Stimulated activated CD4-positive, alpha-beta T cell treated with anti-CD3 and anti-CD28 coated beads, Interleukin-15, amount 100 ng/mL, for 24 hours (primary cell): ENCODE data around the gene IFI27L1.
A peak's percentile ranks its signal among the peaks of the same experiment; 100 is the strongest.

Experiments
- DNase-seq: peaks from one replicate; pipeline ENCODE4 v3.0.0-alpha.2; 2020

IFI27L1 gene, protein sequence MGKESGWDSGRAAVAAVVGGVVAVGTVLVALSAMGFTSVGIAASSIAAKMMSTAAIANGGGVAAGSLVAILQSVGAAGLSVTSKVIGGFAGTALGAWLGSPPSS

GRCh38 chr14:94080621-94081385 lies at the start of gene IFI27L1, which contains the start of gene DDX24:
Gene IFI27L1, plus strand, starts transcription at chr14:94081310. Its CDS starts 15,628 bp downstream, at chr14:94096938.
Gene DDX24, minus strand, starts transcription at chr14:94081202. Its CDS starts 1,460 bp downstream, at chr14:94079742.
- DNase-seq = peak; percentile 98

DNA sequence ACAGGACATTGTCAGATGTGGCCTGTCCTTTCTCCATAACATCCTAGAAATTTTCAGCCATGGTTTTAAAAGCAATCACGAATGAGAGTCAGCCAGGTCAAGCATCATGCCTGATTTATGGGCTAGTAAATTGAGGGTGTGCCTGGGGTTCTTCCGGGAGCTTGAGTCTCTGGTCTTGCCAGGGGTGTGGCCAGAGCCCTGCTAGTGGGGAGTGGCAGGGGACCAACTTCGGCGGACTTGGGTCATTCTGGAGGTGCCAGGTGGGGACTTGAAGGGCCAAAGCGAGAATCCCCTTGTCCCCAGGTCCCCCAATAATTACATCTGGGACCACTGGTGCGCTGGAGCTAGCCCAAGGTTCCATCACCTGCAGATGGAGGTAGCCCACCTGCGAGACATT lies 49.2 kb upstream of the IFI27L1 start:
- DNase-seq = no peak

- no peak for DNase-seq
Observed at GRCh38 chr14:94034886-94035285, 46.2 kb upstream of the IFI27L1 start.

GRCh38 chr14:94036313-94037167 lies 44.6 kb upstream of the IFI27L1 start:
- peak; percentile 84 for DNase-seq

GRCh38 chr14:94037954-94038353 lies 43.2 kb upstream of the IFI27L1 start:
- DNase-seq = no peak

DNA sequence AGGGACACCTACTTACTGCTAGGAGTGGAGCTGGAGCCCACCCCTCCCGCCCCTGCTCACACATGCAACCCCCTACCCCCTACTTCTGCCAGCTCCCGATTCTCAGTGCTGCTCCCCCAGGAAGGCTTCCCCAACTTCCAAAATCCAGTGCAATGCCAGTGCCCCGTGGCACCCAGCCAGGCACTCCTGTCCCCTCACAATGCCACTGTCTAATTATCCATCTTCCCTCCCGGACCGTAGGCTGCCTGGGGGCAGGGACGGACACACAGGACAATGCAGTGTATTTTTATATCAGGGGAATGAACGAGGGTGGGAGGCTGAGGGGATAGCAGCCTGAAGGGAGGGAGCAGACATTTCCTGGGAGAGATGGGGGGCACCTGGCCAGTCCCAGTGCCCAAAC lies 42.6 kb upstream of the IFI27L1 start:
- DNase-seq = no peak

DNA sequence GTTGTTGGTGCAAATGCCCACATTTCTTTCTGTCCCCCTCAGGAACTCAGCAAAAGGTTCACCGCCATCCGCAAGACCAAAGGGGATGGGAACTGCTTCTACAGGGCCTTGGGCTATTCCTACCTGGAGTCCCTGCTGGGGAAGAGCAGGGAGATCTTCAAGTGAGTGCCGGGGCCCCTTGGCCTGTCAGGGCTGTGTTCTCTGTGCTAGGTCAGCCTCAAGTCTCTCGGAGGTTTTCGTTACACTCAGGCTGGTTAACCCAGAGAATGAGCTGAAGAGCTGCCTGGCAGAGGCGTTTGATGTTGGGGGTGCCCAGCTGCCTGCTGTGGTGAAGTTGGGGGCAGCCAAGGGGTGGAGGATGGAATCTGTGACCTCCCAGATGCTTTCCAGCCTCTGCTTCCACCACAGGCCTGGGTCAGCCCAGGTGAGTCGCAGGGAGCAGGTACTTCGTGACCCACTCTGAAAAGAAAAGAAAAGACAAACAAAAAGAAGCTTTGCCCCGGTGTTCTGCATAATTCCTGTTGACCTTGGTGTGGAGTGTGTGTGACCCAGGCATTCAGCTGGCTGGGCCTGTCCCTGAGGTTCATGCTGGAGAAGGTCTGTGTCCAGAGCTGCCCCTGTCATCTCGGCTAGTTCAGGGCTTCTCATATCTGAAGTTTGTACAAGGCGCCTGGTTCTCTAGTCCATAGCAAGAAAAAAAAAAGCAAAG lies 42.0 kb upstream of the IFI27L1 start:
- no peak for DNase-seq

DNA sequence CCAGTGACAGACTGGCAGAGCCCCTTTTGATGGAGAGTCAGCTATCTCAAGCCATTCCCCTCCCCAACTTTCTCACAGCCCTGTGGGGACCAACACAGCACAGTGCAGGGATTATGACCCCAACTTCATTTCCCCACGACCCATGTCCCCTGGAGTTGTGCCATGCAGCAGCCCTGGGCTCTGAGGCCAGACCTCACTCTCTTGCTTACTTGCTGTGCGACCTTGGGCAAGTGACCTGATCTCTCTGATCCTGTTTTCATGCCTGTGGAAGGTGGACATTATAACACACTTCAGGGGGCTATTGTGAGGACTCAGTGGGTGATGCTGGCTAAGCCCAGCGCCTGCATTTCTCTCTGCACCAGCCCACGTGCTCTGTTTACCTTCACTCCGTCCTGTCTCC lies 40.9 kb upstream of the IFI27L1 start:
- no peak for DNase-seq

- no peak for DNase-seq
Observed at GRCh38 chr14:94040796-94041195, 40.3 kb upstream of the IFI27L1 start.

DNA sequence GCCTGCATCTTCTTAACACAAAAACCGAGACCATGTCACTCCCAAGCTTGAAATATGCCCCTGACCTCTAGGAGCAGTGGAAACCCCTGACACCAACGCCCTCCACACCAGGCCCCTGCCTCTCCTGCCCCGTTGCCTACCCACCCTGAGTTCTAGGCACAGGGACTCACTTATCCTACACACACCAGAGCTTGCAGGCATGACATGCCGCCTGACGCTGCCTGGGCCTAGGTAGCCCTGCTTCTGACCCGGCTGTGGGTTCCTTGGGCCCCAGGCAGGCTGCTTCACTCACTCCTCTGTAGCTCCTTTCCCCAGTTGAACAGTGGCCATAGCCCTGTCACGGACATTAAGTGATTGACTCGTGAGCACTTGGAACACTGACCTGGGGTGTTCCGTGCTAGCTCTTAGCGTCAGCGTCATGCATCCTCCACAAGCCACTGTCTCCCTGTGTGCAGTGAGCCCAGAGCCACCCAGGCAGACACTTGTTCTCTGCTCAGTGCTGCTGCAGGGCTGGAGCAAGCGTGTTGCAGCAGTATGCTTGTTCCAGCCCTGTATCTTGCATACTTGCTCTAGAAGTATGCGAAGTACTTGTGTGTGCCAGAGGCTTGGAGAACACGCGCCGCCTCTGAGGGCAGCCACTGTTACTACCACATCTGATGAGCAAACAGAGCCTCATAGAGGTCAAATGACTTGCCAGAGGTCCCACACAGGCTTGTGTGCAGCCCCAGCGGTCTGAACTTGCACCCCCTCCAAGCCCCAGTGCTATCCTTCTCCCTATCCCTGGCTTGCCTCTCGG lies 39.4 kb upstream of the IFI27L1 start:
- DNase-seq = no peak

GRCh38 chr14:94042433-94043091 lies 38.5 kb upstream of the IFI27L1 start:
- no peak for DNase-seq

GRCh38 chr14:94043111-94043755 lies 37.9 kb upstream of the IFI27L1 start:
- no peak for DNase-seq

DNA sequence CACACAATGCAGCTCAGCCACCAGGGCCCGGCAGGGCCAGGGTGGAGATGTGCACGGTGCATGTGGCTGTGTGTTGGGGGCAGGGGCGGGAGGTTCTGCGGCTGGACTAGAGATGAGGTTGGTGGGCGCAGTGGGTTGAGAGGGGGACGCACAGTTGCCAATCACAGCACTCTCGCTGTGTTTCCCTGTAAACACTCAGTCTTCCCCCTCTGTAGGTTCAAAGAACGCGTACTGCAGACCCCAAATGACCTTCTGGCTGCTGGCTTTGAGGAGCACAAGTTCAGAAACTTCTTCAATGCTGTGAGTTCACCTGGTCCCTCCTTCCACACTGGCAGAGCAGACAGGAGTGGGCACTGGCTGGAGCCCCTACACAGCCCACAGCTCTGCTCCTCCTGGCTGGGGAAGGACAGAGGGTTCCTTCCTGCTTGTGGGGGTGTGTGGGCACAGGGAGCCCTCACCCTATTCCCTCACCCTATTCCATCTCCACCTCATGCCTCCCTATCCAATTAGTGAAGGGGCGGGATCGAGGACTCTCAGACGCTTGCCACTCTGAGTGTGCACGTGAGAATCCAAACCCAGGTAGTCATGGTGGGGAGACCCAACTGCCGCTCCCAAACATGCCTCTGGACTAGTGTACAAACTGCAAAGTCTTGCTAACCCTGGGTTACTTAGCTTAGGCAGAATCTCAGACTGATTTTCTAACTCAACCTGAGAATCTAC lies 37.2 kb upstream of the IFI27L1 start:
- DNase-seq = no peak

DNA sequence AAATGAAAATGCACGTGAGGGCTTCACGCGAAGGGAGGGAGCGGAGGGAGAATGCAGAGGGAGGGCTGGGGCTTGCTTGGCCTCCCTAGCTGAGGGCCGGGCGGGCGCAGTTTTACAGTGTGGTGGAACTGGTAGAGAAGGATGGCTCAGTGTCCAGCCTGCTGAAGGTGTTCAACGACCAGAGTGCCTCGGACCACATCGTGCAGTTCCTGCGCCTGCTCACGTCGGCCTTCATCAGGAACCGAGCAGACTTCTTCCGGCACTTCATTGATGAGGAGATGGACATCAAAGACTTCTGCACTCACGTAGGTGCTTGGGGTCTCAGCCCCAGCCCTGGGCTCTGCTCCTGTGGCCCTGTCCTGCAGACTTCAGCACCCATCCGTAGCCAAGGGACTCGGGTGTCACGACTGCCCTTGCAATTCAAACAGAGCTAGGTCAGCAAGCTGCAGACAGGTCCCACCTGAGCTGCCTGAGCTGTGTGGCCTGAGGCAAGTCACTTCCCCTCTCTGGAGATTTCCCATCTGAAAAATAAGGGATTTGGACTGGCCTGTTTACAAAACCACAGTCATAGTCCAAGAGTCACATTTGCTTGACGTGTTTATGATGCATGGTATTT lies 36.5 kb upstream of the IFI27L1 start:
- DNase-seq = no peak

- no peak for DNase-seq
Observed at GRCh38 chr14:94045101-94045500, 36.0 kb upstream of the IFI27L1 start.

DNA sequence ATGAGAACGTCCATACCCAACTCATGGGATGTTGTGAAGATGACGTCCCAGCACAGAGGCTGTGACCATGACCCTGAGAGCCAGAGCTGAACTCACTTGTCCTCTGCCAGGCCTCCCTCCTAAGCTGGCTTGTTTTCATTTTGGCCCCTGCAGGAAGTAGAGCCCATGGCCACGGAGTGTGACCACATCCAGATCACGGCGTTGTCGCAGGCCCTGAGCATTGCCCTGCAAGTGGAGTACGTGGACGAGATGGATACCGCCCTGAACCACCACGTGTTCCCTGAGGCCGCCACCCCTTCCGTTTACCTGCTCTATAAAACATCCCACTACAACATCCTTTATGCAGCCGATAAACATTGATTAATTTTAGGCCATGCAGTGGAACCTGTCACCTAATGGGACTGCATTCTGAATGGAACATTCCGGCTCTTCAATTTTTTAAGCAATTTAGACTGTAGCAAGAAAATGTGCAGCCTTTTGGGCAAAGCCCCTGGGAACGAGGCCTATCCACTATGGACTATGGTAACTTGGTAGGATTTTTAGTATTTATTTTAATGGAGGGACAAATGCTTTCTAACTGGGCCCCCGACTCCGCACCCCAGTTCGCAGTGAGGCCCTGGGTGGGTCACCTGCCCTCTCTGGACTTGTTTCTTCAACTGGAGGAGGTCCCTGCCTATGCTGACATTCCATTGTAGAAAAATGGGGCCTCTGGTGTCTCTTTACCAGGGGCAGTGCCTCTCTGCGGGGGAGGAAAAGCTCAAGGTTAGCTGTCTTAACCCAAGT lies 35.4 kb upstream of the IFI27L1 start:
- no peak for DNase-seq

DNA sequence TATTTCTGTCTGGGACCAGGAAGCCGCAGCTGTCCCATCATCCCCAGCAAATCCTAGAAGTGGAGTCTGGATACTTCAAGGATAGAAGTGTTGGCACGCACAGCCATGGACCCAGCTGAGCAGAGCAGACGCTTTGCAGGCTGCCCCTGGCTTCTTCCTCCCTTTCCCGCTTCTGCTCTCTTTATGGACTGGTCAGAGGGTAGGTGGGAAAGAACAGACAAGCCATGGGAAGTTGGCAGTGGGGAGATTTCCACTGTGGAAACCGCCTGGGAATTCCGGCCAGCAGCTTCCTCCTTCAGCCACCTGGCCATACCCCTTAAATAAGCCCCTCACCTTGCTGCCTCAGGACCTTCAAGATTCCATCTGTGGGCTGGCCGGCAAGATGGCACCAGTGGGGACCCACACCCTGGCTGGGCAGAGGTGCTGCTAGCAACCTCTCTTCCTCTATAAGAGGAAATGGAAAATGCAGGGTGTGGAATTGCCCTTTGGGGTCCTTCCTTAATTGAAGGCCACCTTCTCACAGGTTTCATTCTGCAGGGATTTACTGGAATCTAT lies 34.3 kb upstream of the IFI27L1 start:
- no peak for DNase-seq

DNA sequence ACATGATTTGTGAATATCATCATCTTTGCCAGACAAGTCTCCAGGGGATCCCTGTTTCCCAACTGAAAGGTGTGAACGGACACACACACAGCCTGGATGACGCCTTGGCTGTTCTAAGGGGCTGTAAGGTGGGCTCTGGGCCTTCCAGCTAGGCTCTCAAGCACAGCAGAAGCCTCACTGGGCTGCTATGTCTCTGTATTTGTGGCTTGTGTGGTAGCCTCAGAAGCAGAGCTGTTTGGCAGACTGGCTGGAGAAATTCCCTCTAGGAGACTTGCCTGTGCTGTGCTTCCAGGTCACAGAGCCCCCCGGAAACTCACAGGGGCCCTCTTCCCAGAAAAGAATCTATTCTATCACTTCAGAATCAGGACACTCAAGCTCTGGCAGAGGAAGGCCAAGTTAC lies 33.5 kb upstream of the IFI27L1 start:
- DNase-seq = no peak
